ENCODE data around the gene LMTK3. TPM values are rescaled to one million over a fixed set of nuclear protein-coding genes. Genes with fewer than 3 reads are reported as not detected.
"Not testable (repeated sequence)": the region's sequence is repeated elsewhere in the genome, so short reads cannot be mapped to it uniquely, and the experiment has no call there.

The LMTK3 gene
- polyA plus RNA-seq, 3 donors: 3.5 to 3.7 (median 3.7) TPM

DNA sequence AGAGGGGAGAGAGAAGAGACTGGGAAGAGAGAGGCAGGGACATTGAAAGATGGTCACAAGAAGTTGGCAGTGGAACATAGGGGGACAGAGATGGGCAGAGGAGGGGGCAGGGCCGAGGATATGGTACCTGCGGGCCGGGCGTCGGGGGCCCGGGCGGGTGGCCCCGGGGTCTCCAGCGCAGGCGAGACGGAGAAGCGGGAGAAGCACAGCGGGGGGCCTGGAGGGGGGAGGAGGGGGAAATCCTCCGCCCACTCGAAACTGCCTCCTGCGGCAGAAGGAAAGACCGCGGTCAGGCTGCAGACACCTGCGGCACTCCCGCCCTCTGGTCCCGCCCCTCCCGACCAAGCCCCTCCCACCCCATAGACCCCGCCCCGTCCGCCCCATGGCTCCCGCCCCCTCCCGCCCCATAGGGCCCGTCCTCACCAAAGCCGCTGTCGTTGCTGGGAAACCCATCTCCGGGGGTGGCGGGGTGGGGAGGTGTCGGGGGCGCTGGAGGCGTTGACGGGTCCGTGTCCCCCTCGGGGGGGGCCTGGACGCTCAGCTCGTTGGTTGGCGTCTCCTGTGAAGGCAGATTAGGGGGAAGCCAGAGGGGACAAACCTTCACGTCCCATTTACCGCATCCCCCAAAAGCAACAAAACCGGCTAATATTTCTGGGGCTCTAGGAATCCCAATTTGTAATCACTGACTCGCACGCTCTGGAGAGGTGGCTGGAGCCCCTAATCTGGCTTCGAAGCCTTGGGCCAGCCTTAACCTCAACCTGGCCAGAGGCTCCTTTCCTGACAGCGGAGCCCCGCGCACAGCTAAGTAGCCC, 20.4 kb downstream of the LMTK3 start:
- DNase-seq: no peak

- no peak for DNase-seq
Observed at GRCh38 chr19:48489608-48490216, 21.9 kb downstream of the LMTK3 start.

DNA sequence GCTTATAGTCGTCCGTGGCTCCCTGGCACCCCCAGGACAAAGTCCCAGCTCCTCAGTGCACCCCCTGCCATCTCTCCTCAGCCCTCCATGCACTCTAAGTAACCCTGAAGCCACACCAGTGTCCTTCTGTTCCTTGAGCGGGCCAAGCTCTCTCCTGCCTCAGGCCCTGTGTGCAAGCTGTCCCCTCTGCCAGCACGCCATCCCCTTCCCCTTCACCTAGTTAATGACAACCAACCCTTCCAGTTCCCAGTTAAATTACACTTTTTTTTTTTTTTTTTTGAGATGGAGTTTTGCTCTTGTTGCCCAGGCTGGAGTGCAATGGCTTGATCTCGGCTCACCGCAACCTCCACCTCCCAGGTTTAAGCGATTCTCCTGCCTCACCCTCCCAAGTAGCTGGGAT, 23.2 kb downstream of the LMTK3 start:
- DNase-seq: not testable (repeated sequence)

DNA sequence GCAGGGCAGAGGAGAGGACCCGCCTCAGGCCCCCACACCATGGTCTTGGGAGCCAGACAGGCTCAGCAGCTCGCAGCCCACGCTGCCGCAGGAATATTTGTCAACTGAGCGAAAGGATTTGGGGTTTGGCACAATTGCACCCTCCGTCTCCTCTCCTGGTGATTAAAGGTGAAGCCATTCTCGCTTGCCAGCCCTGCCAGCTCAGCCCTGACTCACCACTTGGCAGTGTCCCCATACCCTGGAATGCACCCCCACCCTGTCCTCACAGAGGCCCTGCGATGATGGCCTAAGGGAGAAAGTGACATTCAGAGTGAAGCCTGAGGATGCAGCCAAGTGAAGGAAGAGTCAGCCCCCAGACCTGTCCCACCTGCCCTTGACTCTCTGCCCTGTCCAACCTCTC, 23.7 kb downstream of the LMTK3 start:
- no peak for DNase-seq

GRCh38 chr19:48487544-48487943, 24.1 kb downstream of the LMTK3 start:
- no peak for DNase-seq

- DNase-seq: not testable (repeated sequence)
Observed at GRCh38 chr19:48486706-48487105, 24.9 kb downstream of the LMTK3 start.

- no peak for DNase-seq
Observed at GRCh38 chr19:48484931-48485612, 26.6 kb downstream of the LMTK3 start.

- DNase-seq: no peak
Observed at GRCh38 chr19:48484247-48484893, 27.3 kb downstream of the LMTK3 start.

DNA sequence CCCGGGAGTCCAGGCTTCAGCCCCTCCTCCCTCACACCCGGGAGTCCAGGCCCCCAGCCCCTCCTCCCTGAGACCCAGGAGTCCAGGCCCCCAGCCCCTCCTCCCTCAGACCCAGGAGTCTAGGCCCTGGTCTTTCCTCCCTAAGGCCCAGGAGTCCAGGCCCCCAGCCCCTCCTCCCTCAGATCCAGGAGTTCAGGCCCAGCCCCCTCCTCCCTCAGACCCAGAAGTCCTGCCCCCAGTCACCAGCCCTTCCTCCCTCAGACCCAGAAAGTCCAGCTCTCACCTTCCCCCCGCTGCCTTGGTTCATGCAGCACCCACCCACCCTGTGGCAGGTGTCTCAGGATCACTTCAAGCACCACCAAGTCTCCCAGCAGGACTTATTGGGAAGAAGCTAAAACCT, 28.3 kb downstream of the LMTK3 start:
- DNase-seq: no peak

GRCh38 chr19:48481846-48482639, 29.6 kb downstream of the LMTK3 start:
- no peak for DNase-seq

GRCh38 chr19:48480558-48481500, 30.8 kb downstream of the LMTK3 start:
- no peak for DNase-seq

- DNase-seq: no peak
Observed at GRCh38 chr19:48480183-48480557, 31.5 kb downstream of the LMTK3 start.

DNA sequence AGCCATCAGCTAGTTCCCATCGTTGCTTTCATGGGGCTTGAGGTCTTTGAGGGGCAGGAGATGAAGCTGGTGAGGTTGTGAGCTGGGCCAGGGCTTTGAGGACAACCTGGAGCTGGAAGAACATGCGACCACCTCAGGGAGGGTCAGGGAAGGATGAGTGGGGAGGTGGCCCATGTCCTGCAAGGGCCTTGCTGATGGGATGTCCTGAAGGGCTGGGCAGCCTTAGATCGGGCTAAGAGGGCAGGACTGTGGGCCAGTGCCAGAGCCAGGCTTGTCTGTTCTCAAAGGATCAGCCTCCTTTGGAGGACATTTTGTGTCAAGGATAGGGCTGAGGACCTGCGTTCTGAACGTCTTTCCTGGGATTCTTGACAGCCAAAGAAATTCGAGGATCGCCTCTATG, 31.9 kb downstream of the LMTK3 start:
- DNase-seq: no peak

GRCh38 chr19:48478339-48479256, 33.0 kb downstream of the LMTK3 start:
- DNase-seq: no peak

- DNase-seq: no peak
Observed at GRCh38 chr19:48477698-48478338, 33.8 kb downstream of the LMTK3 start.

- DNase-seq: no peak
Observed at GRCh38 chr19:48477067-48477685, 34.5 kb downstream of the LMTK3 start.

DNA sequence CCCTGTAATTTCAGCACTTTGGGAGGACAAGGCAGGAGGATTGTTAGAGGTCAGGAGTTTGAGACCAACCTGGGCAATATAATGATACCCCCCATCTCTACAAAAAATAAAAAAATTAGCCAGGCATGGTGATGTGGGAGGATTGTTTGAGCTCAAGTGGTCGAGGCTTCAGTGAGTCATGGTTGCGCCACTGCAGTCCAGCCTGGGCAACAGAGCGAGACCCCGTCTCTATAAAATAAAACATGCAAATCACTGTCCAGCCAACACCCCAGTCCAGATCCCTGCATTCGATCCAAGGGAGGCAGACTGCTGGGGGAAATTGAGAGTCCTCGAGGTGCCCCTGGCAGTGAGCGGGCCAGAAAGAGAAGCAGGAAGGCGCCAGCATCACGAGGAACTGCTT, 35.5 kb downstream of the LMTK3 start:
- DNase-seq: no peak

DNA sequence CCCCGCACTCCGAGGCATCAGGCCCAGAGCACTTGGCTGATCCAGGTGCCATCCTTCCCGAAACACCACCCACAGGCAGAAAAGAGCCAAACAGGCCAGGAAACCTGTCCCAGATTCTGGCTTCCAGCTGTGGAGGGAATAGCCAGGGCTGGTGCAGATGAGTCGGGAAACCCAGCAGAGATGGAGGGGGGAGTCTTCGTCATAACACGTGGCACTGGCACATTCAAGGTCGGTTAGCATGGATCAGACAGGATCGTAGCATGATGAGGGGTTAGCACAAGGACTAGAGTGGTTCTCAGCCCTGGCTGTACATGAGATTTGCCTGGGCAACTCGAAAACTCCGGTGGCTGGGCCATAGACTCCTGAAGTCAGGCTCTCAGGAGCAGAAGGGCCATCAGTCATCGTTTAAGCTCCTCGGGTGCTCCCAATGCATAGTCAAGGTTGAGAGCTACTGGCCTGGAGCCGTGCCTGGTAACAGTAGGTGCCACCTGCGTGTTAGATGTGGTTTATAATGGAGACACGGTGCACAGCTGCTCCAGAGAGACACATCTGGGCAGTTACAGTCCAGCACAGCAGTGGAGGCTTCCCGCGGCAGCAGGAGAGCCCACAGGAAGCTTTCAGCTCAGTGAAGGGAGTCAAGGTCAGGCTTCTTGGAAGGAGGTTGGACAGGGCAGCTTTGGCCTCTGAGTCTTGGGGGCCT, 36.1 kb downstream of the LMTK3 start:
- no peak for DNase-seq
